BE2C (cell line): Measurements from ENCODE around the gene NRXN2.

Experiments
- DNase-seq: peaks from one replicate; pipeline ENCODE4 v3.0.0-alpha.2; 2020
- H3K27me3 ChIP-seq: fragments of 250-450 bp; sonication (Bioruptor Pico); 2 replicates; pipeline ENCODE4 v1.5.1; 2020; ENCODE audit warnings: mild to moderate bottlenecking
- H3K36me3 ChIP-seq: fragments of 250-450 bp; sonication (Bioruptor Pico); 2 replicates; pipeline ENCODE4 v1.5.1; 2020; ENCODE audit warnings: mild to moderate bottlenecking
- H3K4me1 ChIP-seq: fragments of 250-450 bp; sonication (Bioruptor Pico); 2 replicates; pipeline ENCODE4 v1.5.1; 2020
- H3K4me3 ChIP-seq: 2 replicates; pipeline ENCODE4 v1.5.1; 2011; ENCODE audit warnings: low read depth, low read length
- H3K9me3 ChIP-seq: fragments of 250-450 bp; sonication (Bioruptor Pico); 2 replicates; pipeline ENCODE4 v1.5.1; 2020
- TF ChIP-seq, protein P1 (sequence below): IDR thresholded peaks from 2 replicates; pipeline ENCODE4 v1.5.1; 2012; ENCODE audit warnings: mild to moderate bottlenecking, low read depth, low read length

NRXN2 gene

DNA sequence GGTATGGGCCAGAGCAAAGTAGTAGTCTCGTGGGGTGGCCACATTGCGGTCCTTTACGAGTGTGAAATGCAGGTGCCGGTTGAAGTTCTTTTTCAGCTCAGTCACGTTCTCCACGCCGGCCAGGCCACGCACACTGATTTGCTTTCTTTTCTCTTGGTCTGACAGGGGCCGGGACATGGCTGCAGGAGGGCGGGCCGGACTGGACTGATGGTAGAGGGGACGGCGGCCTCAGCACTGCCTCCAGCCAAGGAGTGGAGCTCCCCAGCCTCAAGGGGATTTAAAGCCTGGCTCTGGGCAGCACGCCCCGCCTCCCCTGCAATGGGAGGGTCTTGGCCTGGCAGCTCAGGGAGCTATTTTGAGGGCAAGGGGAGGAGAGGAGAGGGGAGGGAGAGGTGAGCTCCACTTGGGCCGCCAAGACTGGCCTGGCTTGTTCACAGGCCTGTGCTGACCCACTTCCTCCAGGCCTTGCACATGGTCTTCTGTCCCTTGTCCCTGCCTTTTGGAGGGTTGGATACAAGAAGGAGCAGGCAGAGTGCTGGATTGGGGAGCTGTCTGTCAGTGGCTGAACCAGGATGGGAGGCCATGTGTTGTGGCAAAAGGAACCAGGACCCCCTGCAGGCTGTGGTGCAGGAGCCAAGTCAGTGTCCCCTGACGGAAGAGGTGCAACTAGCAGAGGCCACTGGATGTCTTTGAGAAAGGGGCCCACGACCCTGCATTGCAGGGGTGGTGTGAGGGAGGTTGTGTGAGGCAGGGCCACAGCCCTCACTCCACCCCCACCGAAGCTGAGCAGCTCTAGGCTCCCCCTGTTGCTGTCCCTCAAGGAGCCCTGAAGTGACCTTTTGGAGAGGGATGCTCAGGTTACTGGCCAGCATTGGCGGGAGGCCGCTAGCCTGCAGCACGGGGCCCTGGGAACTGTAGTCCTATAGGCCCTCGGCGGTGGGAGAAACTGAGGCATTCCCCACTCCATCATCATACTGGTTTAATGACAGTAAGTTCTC is 37.0 kb upstream of the NRXN2 start, which contains the start of gene PYGM:
TSS of gene PYGM (minus strand) at position 253 of the 998 bp plus-strand sequence. CDS start at position 177, 76 bp downstream.
- no peak within 1 kb of the TSS for H3K4me3 ChIP-seq
- TF ChIP-seq, protein P1, sequence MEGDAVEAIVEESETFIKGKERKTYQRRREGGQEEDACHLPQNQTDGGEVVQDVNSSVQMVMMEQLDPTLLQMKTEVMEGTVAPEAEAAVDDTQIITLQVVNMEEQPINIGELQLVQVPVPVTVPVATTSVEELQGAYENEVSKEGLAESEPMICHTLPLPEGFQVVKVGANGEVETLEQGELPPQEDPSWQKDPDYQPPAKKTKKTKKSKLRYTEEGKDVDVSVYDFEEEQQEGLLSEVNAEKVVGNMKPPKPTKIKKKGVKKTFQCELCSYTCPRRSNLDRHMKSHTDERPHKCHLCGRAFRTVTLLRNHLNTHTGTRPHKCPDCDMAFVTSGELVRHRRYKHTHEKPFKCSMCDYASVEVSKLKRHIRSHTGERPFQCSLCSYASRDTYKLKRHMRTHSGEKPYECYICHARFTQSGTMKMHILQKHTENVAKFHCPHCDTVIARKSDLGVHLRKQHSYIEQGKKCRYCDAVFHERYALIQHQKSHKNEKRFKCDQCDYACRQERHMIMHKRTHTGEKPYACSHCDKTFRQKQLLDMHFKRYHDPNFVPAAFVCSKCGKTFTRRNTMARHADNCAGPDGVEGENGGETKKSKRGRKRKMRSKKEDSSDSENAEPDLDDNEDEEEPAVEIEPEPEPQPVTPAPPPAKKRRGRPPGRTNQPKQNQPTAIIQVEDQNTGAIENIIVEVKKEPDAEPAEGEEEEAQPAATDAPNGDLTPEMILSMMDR, result no peak
- peaks cover 8% of the 10 kb centered on the region for H3K4me1 ChIP-seq

GRCh38 chr11:64759131-64759721 is 36.2 kb upstream of the NRXN2 start:
- no peak for DNase-seq
- Histone ChIP-seq H3K4me3 (no peak overlapping the region), H3K36me3 (peaks cover 16% of the 10 kb centered on the region), H3K27me3 (no peaks in the 10 kb centered on the region), H3K9me3 (no peaks in the 10 kb centered on the region), H3K4me1 (peaks cover 8% of the 10 kb centered on the region)
- TF ChIP-seq, protein P1, result no peak

More for the DNA sequence above, 37.0 kb upstream of the NRXN2 start, which contains the start of gene PYGM:
- DNase-seq, result peak; percentile 60
- H3K36me3 ChIP-seq, result peaks cover 24% of the 10 kb centered on the region
- no peaks in the 10 kb centered on the region for H3K27me3 ChIP-seq
- H3K9me3 ChIP-seq, result no peaks in the 10 kb centered on the region

DNA sequence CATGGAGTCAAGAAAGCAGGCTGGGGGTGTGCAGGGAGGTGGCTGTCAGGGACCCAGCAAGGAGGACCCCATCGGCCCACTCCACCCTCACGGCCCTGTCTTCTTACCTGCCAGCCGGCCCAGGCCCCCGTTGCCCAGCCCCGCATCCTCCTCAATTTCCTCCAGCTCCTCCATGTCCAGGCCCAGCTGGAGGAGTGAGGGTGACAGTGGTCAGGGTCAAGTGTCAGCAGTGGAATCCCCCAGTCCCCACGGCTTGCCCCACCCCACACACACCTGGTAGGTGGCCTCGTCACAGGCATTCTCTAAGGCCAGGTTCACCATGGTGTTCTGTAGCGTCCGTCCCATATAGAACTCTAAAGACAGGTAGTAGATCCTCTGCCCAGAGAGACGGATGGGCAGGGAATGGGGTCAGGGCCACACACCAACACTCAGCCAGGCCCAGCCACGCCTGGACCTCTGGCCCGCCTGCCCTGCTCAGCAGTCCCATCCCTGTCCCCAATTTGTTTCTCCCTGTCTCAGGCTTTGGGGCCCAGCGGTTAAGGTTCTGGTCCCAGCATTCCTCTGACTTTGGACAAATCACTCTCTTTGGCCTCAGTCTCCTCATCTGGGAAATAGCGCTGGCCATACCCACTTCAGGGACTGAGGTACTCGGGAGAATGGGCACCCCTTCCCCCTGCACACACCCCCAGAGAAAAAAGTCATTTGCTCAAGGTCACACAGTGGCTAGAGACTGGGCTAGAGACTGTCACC is 35.5 kb upstream of the NRXN2 start:
- TF ChIP-seq, protein P1, result no peak
- no peak overlapping the region for H3K4me3 ChIP-seq
- DNase-seq, result no peak

GRCh38 chr11:64757549-64758329 is 34.7 kb upstream of the NRXN2 start:
- DNase-seq, result no peak
- Histone ChIP-seq H3K27me3 (no peaks in the 10 kb centered on the region), H3K9me3 (no peaks in the 10 kb centered on the region), H3K4me1 (peaks cover 8% of the 10 kb centered on the region), H3K36me3 (peaks cover 1% of the 10 kb centered on the region; the same call in 1 of the 2 replicates), H3K4me3 (no peak overlapping the region)
- TF ChIP-seq, protein P1, result no peak

More for the DNA sequence above, 35.5 kb upstream of the NRXN2 start:
- no peaks in the 10 kb centered on the region for H3K27me3 ChIP-seq
- peaks cover 9% of the 10 kb centered on the region for H3K36me3 ChIP-seq
- H3K9me3 ChIP-seq, result no peaks in the 10 kb centered on the region
- peaks cover 8% of the 10 kb centered on the region for H3K4me1 ChIP-seq

DNA sequence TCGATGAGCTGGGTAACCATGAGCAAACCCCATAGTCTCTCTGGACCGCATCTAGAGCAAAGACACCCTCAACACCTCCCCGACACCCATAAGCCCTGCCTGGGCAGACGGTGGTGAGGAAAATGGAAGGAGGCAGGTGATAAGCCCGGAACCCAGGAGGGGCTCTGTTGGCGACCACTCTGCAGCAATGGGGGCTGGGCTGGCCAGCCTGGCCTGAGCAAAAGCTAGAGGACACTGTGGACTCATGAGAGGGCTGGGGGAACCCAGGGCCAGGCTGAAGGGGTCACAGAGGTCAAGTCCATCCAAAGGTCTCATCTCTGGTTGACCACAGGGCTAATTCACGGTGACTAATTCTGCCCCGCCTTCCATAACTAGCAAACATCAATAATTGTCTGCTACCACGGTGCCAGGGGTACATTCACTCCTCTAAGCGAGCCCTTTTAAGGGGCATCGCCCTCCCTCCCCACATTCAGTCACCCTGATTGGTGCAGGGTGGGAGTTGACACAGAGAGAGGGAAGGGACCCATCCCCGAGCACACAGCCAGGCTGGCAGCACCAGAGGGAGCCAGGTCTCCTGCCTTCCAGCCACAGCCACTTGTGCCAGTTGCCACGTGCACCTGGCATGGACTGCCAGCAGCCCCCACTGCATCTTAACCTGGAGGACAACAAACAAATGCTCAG is 32.8 kb upstream of the NRXN2 start:
- no peak for DNase-seq
- no peak overlapping the region for H3K4me3 ChIP-seq
- peaks cover 8% of the 10 kb centered on the region for H3K4me1 ChIP-seq
- TF ChIP-seq, protein P1, result no peak
- H3K36me3 ChIP-seq, result no peaks in the 10 kb centered on the region
- no peaks in the 10 kb centered on the region for H3K27me3 ChIP-seq
- H3K9me3 ChIP-seq, result no peaks in the 10 kb centered on the region
